ENCODE measurements around the gene RAG1. TPM values are rescaled to one million over a fixed set of nuclear protein-coding genes. Genes with fewer than 3 reads are reported as not detected.

Gene RAG1
- total and polyA plus RNA-seq, 2 of the 8 experiments (the other 6 are each of a cell fraction or from before 2014, with no cell fraction given), result 0.14 to 0.58 TPM

- H3K4me3 ChIP-seq (ENCODE audit: extremely low read depth in 1 of 4, insufficient read depth in 2 of 4, low read depth in 3 of 4, low read length in 4 of 4), result no peak overlapping the region
- no peak overlapping the region for H3K56ac ChIP-seq (replicated peaks; ENCODE audit: insufficient read length, low read depth, low read length)
- H2BK20ac ChIP-seq (ENCODE audit: low read length), result no peak overlapping the region
- H3K79me1 ChIP-seq (ENCODE audit: low read depth, low read length), result no peaks in the 10 kb centered on the region
- no peak overlapping the region for H2BK120ac ChIP-seq (replicated peaks; ENCODE audit: low read depth, low read length)
- no peak overlapping the region for H2AFZ ChIP-seq (ENCODE audit: low read length)
- H3K18ac ChIP-seq (ENCODE audit: extremely low read depth, low read length), result no peak overlapping the region
- no peaks in the 10 kb centered on the region for H3K4me1 ChIP-seq (replicated peaks in 1 of 4; ENCODE audit: control insufficient read depth in 3 of 4, insufficient read depth in 4 of 4, low read length in 3 of 4)
- H4K91ac ChIP-seq (replicated peaks; ENCODE audit: insufficient read length, low read length), result no peak overlapping the region
- 86% methylated on average over 4 of the region's 4 CpGs; no CpG with 5 or more reads in 1 of the 2 experiments for WGBS, 2 experiments (ENCODE audit: extremely low coverage in 1 of 2, insufficient coverage in 1 of 2, insufficient read length in 1 of 2, insufficient replicate concordance in 2 of 2, low coverage in 1 of 2, low lambda C conversion rate in 2 of 2, missing lambda C conversion rate in 1 of 2)
- H3K27ac ChIP-seq (ENCODE audit: low read depth, low read length), result no peak overlapping the region
- H2BK12ac ChIP-seq (ENCODE audit: low read depth, low read length), result no peak overlapping the region
- H4K8ac ChIP-seq (ENCODE audit: extremely low read depth, insufficient read depth, low read length), result no peak overlapping the region
- H3K23me2 ChIP-seq (ENCODE audit: low read depth, low read length), result no peaks in the 10 kb centered on the region
- H3K79me2 ChIP-seq (ENCODE audit: control insufficient read depth in 1 of 2, insufficient read depth in 2 of 2, low read length in 2 of 2), result no peaks in the 10 kb centered on the region
- H2BK15ac ChIP-seq (ENCODE audit: low read length), result no peak overlapping the region
- no peak overlapping the region for H2AK5ac ChIP-seq (ENCODE audit: low read depth, low read length)
- no peak overlapping the region for H3K4ac ChIP-seq (replicated peaks; ENCODE audit: insufficient read length, low read depth, low read length)
- ChIA-PET POLR2A (ENCODE audit: partially characterized antibody) (no interaction called here), CTCF (ENCODE audit: partially characterized antibody) (no interaction called here)
- DNase-seq (ENCODE audit: low read depth in 1 of 2, low spot score in 2 of 2) (no peak), FAIRE-seq (no peak)
- H3K14ac ChIP-seq (ENCODE audit: insufficient read length), result no peak overlapping the region
- no peak overlapping the region for H3K23ac ChIP-seq (ENCODE audit: insufficient read length)
- H3K9me3 ChIP-seq (ENCODE audit: insufficient read depth in 2 of 2, low read depth in 1 of 2, low read length in 1 of 2), result peaks cover 0 to 3% of the 10 kb centered on the region in 2 experiments; a peak in 1 of 4 replicates
- H4K5ac ChIP-seq (ENCODE audit: insufficient read length, low read depth, low read length), result no peak overlapping the region
- H3K27me3 ChIP-seq (replicated peaks in 1 of 4; ENCODE audit: control insufficient read depth in 3 of 4, extremely low read depth in 1 of 4, insufficient read depth in 3 of 4, low read length in 3 of 4), result no peaks in the 10 kb centered on the region
- H3K36me3 ChIP-seq (ENCODE audit: control insufficient read depth in 2 of 4, insufficient read depth in 4 of 4, low read length in 3 of 4), result no peaks in the 10 kb centered on the region; a peak in 1 of 8 replicates
- H3K4me2 ChIP-seq (ENCODE audit: insufficient read depth in 1 of 2, low read depth in 2 of 2, low read length in 2 of 2), result no peak overlapping the region
- no peak overlapping the region for H3K9ac ChIP-seq (replicated peaks in 1 of 4; ENCODE audit: extremely low read depth in 1 of 4, low read depth in 3 of 4, low read length in 3 of 4)
- TF ChIP-seq SP1 (IDR thresholded peaks at IDR 0.05; ENCODE audit: low read depth, low read length) (no peak), BACH1 (IDR thresholded peaks at IDR 0.05; ENCODE audit: low read length) (no peak), SIN3A (conservative IDR thresholded peaks at IDR 0.05 in 1 of 2, IDR thresholded peaks at IDR 0.05 in 1 of 2; ENCODE audit: low read depth in 1 of 2, low read length in 2 of 2) (no peak), HDAC2 (IDR thresholded peaks at IDR 0.05; ENCODE audit: borderline replicate concordance in 1 of 2, low read depth in 2 of 2, low read length in 2 of 2) (no peak), ATF3 (IDR thresholded peaks at IDR 0.05; ENCODE audit: insufficient read depth, low read depth, low read length) (no peak), GABPA (IDR thresholded peaks at IDR 0.05; ENCODE audit: borderline replicate concordance, insufficient read depth, low read length) (no peak), SUZ12 (IDR thresholded peaks at IDR 0.05; ENCODE audit: low read length) (no peak), SIRT6 (IDR thresholded peaks at IDR 0.05; ENCODE audit: low read length) (no peak), TAF1 (IDR thresholded peaks at IDR 0.05; ENCODE audit: low read depth, low read length) (no peak), HDAC6 (IDR thresholded peaks at IDR 0.05; ENCODE audit: low read depth, low read length) (no peak), TBP (IDR thresholded peaks at IDR 0.05; ENCODE audit: low read depth, low read length) (no peak)
- H4K20me1 ChIP-seq (replicated peaks in 1 of 2; ENCODE audit: control insufficient read depth in 1 of 2, insufficient read depth in 2 of 2, low read length in 2 of 2), result no peaks in the 10 kb centered on the region
- H2BK5ac ChIP-seq (ENCODE audit: low read depth, low read length), result no peak overlapping the region
Observed at GRCh38 chr11:36558571-36559413, 9.0 kb upstream of the RAG1 start.
